H1 (cell line): ENCODE results near the gene MYRIP. TPM values are rescaled to one million over a fixed set of nuclear protein-coding genes. Genes with fewer than 3 reads are reported as not detected.

Experiments used
- CTCF ChIA-PET: fragments of 300-600 bp; sonication (Branson Sonifier 250); formaldehyde crosslinking; loops from one replicate; lab custom pipeline; 2021; ENCODE audit not compliant: partially characterized antibody; lab: Charles Lee
- POLR2A ChIA-PET: fragments of 300-600 bp; sonication (Branson Sonifier 250); formaldehyde crosslinking; loops from one replicate; lab custom pipeline; 2021; ENCODE audit warnings: inconsistent platforms; ENCODE audit not compliant: partially characterized antibody; lab: Charles Lee
- DNase-seq, 2 experiments: peaks; one replicate each; pipeline versions ENCODE4 v3.0.0 to v3.0.0-alpha.2; 2010 to 2022; ENCODE audit warnings: low spot score in 2 of 2, low read depth in 1 of 2, mixed read lengths in 1 of 2
- FAIRE-seq: peaks from 2 replicates; lab custom pipeline; 2011; peaks lifted over from hg19 to GRCh38; lab: Jason Lieb, UNC
- H2AFZ ChIP-seq: 2 replicates; pipeline ENCODE4 v1.8.1; 2012; ENCODE audit warnings: low read length, inconsistent platforms
- H2AK5ac ChIP-seq: 2 replicates; pipeline ENCODE4 v1.6.1; 2013; ENCODE audit warnings: low read depth, low read length
- H2BK120ac ChIP-seq: replicated peaks from 2 replicates; pipeline ENCODE3; 2013; ENCODE audit warnings: low read depth, low read length, inconsistent platforms
- H2BK12ac ChIP-seq: 2 replicates; pipeline ENCODE4 v1.6.1; 2013; ENCODE audit warnings: low read depth, low read length
- H2BK15ac ChIP-seq: 2 replicates; pipeline ENCODE4 v1.6.1; 2013; ENCODE audit warnings: low read length
- H2BK20ac ChIP-seq: 2 replicates; pipeline ENCODE4 v1.6.1; 2013; ENCODE audit warnings: low read length
- H2BK5ac ChIP-seq: 2 replicates; pipeline ENCODE4 v1.6.1; 2013; ENCODE audit warnings: low read depth, low read length
- H3K14ac ChIP-seq: 2 replicates; pipeline ENCODE4 v1.6.1; 2013; ENCODE audit warnings: inconsistent platforms; ENCODE audit not compliant: insufficient read length
- H3K18ac ChIP-seq: 2 replicates; pipeline ENCODE4 v1.6.1; 2013; ENCODE audit warnings: low read length; ENCODE audit errors: extremely low read depth
- H3K23ac ChIP-seq: 2 replicates; pipeline ENCODE4 v1.6.1; 2013; ENCODE audit warnings: inconsistent platforms; ENCODE audit not compliant: insufficient read length
- H3K23me2 ChIP-seq: 2 replicates; pipeline ENCODE4 v1.6.1; 2013; ENCODE audit warnings: low read depth, low read length
- H3K27ac ChIP-seq: 2 replicates; pipeline ENCODE4 v1.6.1; 2011; ENCODE audit warnings: low read depth, low read length, inconsistent platforms
- H3K27me3 ChIP-seq, 4 experiments: replicated peaks in 1 of 4; 1 replicate in 1 of 4; 2 replicates in 3 of 4; pipeline versions ENCODE4 v1.6.1 to v1.8.1; 2011 to 2013; ENCODE audit warnings: low read length in 3 of 4, mild to moderate bottlenecking in 3 of 4, inconsistent platforms in 2 of 4, mixed read lengths in 2 of 4, moderate library complexity in 1 of 4; ENCODE audit not compliant: control insufficient read depth in 3 of 4, insufficient read depth in 3 of 4; ENCODE audit errors: extremely low read depth in 1 of 4
- H3K36me3 ChIP-seq, 4 experiments: 2 replicates each; pipeline versions ENCODE4 v1.6.1 to v1.8.1; 2011 to 2013; ENCODE audit warnings: mild to moderate bottlenecking in 4 of 4, low read length in 3 of 4, moderate library complexity in 2 of 4, control low read depth in 1 of 4, inconsistent platforms in 1 of 4; ENCODE audit not compliant: insufficient read depth in 4 of 4, control insufficient read depth in 2 of 4
- H3K4ac ChIP-seq: replicated peaks from 2 replicates; pipeline ENCODE3; 2013; ENCODE audit warnings: low read length, low read depth, mixed read lengths, inconsistent platforms; ENCODE audit not compliant: insufficient read length
- H3K4me1 ChIP-seq, 4 experiments: replicated peaks in 1 of 4; 1 replicate in 1 of 4; 2 replicates in 3 of 4; pipeline versions ENCODE4 v1.6.1 to v1.8.1; 2011 to 2013; ENCODE audit warnings: low read length in 3 of 4, inconsistent platforms in 2 of 4, mixed read lengths in 1 of 4; ENCODE audit not compliant: insufficient read depth in 4 of 4, control insufficient read depth in 3 of 4
- H3K4me2 ChIP-seq, 2 experiments: 2 replicates each; pipeline versions ENCODE4 v1.6.1 to v1.8.1; 2011 to 2013; ENCODE audit warnings: low read depth in 2 of 2, low read length in 2 of 2, control low read depth in 1 of 2, inconsistent platforms in 1 of 2, mild to moderate bottlenecking in 1 of 2; ENCODE audit not compliant: insufficient read depth in 1 of 2
- H3K4me3 ChIP-seq, 4 experiments: fragments of 200-600, 300-600 bp in 1 of 4; sonication (generic), shearing (Covaris generic), sonication (Bioruptor Twin) in 1 of 4; 2 replicates each; pipeline versions ENCODE4 v1.5.1 to v1.8.1; 2011 to 2016; ENCODE audit warnings: low read length in 4 of 4, low read depth in 3 of 4, control low read depth in 2 of 4, inconsistent platforms in 2 of 4, mild to moderate bottlenecking in 2 of 4, mixed read lengths in 1 of 4, moderate library complexity in 1 of 4; ENCODE audit not compliant: insufficient read depth in 2 of 4; ENCODE audit errors: extremely low read depth in 1 of 4
- H3K56ac ChIP-seq: replicated peaks from 2 replicates; pipeline ENCODE3; 2013; ENCODE audit warnings: low read depth, mild to moderate bottlenecking, mixed read lengths, low read length, inconsistent platforms; ENCODE audit not compliant: insufficient read length
- H3K79me1 ChIP-seq: 2 replicates; pipeline ENCODE4 v1.6.1; 2013; ENCODE audit warnings: low read depth, low read length, control low read depth
- H3K79me2 ChIP-seq, 2 experiments: 2 replicates each; pipeline versions ENCODE4 v1.6.1 to v1.8.1; 2012 to 2013; ENCODE audit warnings: low read length in 2 of 2, mild to moderate bottlenecking in 2 of 2, inconsistent platforms in 1 of 2; ENCODE audit not compliant: insufficient read depth in 2 of 2, control insufficient read depth in 1 of 2
- H3K9ac ChIP-seq, 4 experiments: replicated peaks in 1 of 4; 1 replicate in 1 of 4; 2 replicates in 3 of 4; pipeline versions ENCODE4 v1.6.1 to v1.8.1; 2011 to 2013; ENCODE audit warnings: low read depth in 3 of 4, low read length in 3 of 4, control low read depth in 2 of 4, mild to moderate bottlenecking in 2 of 4, moderate library complexity in 2 of 4, inconsistent platforms in 1 of 4; ENCODE audit errors: extremely low read depth in 1 of 4
- H3K9me3 ChIP-seq, 2 experiments: 2 replicates each; pipeline versions ENCODE4 v1.6.1 to v1.8.1; 2012 to 2013; ENCODE audit warnings: mild to moderate bottlenecking in 2 of 2, moderate library complexity in 2 of 2, control low read depth in 1 of 2, inconsistent platforms in 1 of 2, low read depth in 1 of 2, low read length in 1 of 2, mixed read lengths in 1 of 2; ENCODE audit not compliant: insufficient read depth in 2 of 2
- H4K20me1 ChIP-seq, 2 experiments: replicated peaks in 1 of 2; 2 replicates each; pipeline versions ENCODE3 to v1.8.1; 2011 to 2013; ENCODE audit warnings: inconsistent platforms in 2 of 2, low read length in 2 of 2, mild to moderate bottlenecking in 1 of 2; ENCODE audit not compliant: insufficient read depth in 2 of 2, control insufficient read depth in 1 of 2
- H4K5ac ChIP-seq: 2 replicates; pipeline ENCODE4 v1.6.1; 2013; ENCODE audit warnings: low read length, low read depth, mixed read lengths, inconsistent platforms; ENCODE audit not compliant: insufficient read length
- H4K8ac ChIP-seq: 2 replicates; pipeline ENCODE4 v1.8.0; 2013; ENCODE audit warnings: mild to moderate bottlenecking, moderate library complexity, low read length, inconsistent platforms; ENCODE audit not compliant: insufficient read depth; ENCODE audit errors: extremely low read depth
- H4K91ac ChIP-seq: replicated peaks from 2 replicates; pipeline ENCODE3; 2013; ENCODE audit warnings: low read length, mixed read lengths, inconsistent platforms; ENCODE audit not compliant: insufficient read length
- WGBS, 2 experiments: shearing (Covaris generic) in 1 of 2; methylation state at CpG; one replicate each; pipeline versions ENCODE4 v1.1.6 to v1.1.7; 2013 to 2015; ENCODE audit warnings: low lambda C conversion rate in 2 of 2, mixed read lengths in 2 of 2, inconsistent platforms in 1 of 2, low coverage in 1 of 2, missing lambda C conversion rate in 1 of 2; ENCODE audit not compliant: insufficient replicate concordance in 2 of 2, insufficient coverage in 1 of 2, insufficient read length in 1 of 2; ENCODE audit errors: extremely low coverage in 1 of 2, missing lambda C conversion rate in 1 of 2; 5-methylcytosine and 5-hydroxymethylcytosine counted together
- polyA plus RNA-seq, 7 experiments: library from polyadenylated mRNA; depleted of rRNA in 3 of 7; stranded (reverse) in 5 of 7; unstranded in 2 of 7; fragments of >200 nt in 5 of 7; fragments of 200-250 nt in 2 of 7; gene quantifications; 1 replicate in 5 of 7; 2 replicates in 1 of 7; 4 replicates in 1 of 7; pipeline versions ENCODE4 v1.2.1 to v1.2.3, GENCODE V29; 2011 to 2013; ENCODE audit warnings: missing spikeins in 2 of 7, mixed read lengths in 2 of 7
- total RNA-seq: library from RNA; stranded (reverse); fragmentation: NEBNext Ultra II Directional; extraction: Animal tissue kit (Norgen Biotek cat#: 25700); gene quantifications from 2 replicates; pipeline ENCODE4 v1.2.1, GENCODE V29; 2021

MYRIP gene
- total and polyA plus RNA-seq, 2 of the 8 experiments (the other 6 are each of a cell fraction or from before 2014, with no cell fraction given) = 0.54 to 4.3 TPM

DNA sequence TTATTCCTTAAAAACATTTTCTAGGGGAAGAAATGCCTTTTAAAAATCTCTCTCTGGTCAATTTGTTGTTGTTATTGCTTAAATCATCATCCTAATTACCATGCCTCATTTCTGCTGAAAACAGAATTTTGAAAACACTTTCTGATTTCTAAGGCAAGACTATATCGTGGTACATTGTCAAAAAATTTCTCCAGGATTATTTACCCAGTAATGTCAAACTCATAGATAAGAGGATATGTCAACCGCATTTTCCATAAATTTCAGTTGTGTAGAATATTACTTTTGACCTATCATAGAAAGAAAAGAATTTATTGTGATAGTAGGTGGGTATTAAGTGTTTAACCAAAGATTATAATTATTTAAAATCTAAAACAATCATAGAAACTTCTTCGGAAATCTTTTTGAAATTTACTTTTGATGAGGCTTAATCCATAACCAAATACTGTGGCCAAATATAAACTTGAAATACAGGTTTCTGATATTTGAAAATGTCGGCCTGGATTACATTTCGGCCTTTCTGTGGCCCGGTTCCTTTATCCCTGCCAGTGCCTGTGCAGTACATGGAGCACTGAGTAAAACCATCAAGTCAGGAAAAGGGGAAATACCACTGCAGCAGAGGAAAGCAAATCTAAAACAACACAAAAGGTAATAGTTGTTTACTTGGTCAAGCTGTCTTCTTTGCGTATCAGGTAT lies 173.4 kb downstream of the MYRIP start:
- Histone ChIP-seq H3K27ac (no peak overlapping the region), H3K79me1 (no peaks in the 10 kb centered on the region), H2BK20ac (no peak overlapping the region), H3K14ac (no peak overlapping the region), H4K20me1 (no peaks in the 10 kb centered on the region), H3K9ac (no peak overlapping the region), H2BK12ac (no peak overlapping the region), H3K4me3 (no peak overlapping the region), H3K4me1 (0 out of 7 replicates have a peak, but pooled peaks cover 0 to 2% (median 0%) of the 10 kb centered on the region in 4 experiments), H2BK5ac (no peak overlapping the region), H4K5ac (no peak overlapping the region), H3K79me2 (no peaks in the 10 kb centered on the region), H3K23ac (no peak overlapping the region), H2AFZ (no peak overlapping the region), H3K9me3 (no peaks in the 10 kb centered on the region), H3K36me3 (no peaks in the 10 kb centered on the region), H3K56ac (no peak overlapping the region), H3K4ac (no peak overlapping the region), H4K91ac (no peak overlapping the region), H3K18ac (no peak overlapping the region), H3K4me2 (no peak overlapping the region), H3K27me3 (no peaks in the 10 kb centered on the region), H4K8ac (no peak overlapping the region), H2BK15ac (no peak overlapping the region), H3K23me2 (no peaks in the 10 kb centered on the region; the same call in 1 of the 2 replicates), H2BK120ac (no peak overlapping the region), H2AK5ac (no peak overlapping the region)
- DNase-seq (no peak), FAIRE-seq (no peak)
- ChIA-PET CTCF (interaction anchor here (1.1 kb wide), 1 partner anchor 9 kb away, joined by 3 read pairs; no protein-coding TSS in a partner anchor), POLR2A (no interaction called here)
- WGBS, 2 experiments = 90% methylated on average over 7 of the region's 7 CpGs; no CpG with 5 or more reads in 1 of the 2 experiments
